ENCODE data around the gene AJM1. TPM values are rescaled to one million over a fixed set of nuclear protein-coding genes. Genes with fewer than 3 reads are reported as not detected.

AJM1 gene
- total RNA-seq, 2 experiments from 2014 or later = 5.3 to 5.6 TPM

- Mint-ChIP-seq H3K27me3 (ENCODE audit: low read depth) (peaks cover 13% of the 10 kb centered on the region), H3K36me3 (ENCODE audit: low read depth) (peaks cover 16% of the 10 kb centered on the region), H3K4me1 (ENCODE audit: low read depth) (peaks cover 28% of the 10 kb centered on the region), H3K9me3 (ENCODE audit: insufficient read depth) (no peaks in the 10 kb centered on the region), H3K4me3 (peak overlapping the region; percentile 36), H3K27ac (peak overlapping the region; percentile 57)
- ATAC-seq = no peak
- ChIA-PET CTCF (interaction anchor here (3.4 to 4.9 kb wide), 2 partner anchors 29 to 190 kb away, joined by 10 to 37 read pairs; no protein-coding TSS in a partner anchor), POLR2A (interaction anchor here (0.6 to 1.2 kb wide), 2 partner anchors 10 to 42 kb away, joined by 3 read pairs; no protein-coding TSS in a partner anchor)
- no peak for DNase-seq
These were observed 2.6 kb downstream of the AJM1 start for GRCh38 chr9:136844761-136845464.

- Mint-ChIP-seq H3K27ac (peak overlapping the region; percentile 57), H3K4me3 (peak overlapping the region; percentile 36), H3K9me3 (ENCODE audit: insufficient read depth) (no peaks in the 10 kb centered on the region), H3K4me1 (ENCODE audit: low read depth) (peaks cover 33% of the 10 kb centered on the region), H3K27me3 (ENCODE audit: low read depth) (peaks cover 13% of the 10 kb centered on the region), H3K36me3 (ENCODE audit: low read depth) (peaks cover 16% of the 10 kb centered on the region)
- ChIA-PET CTCF (interaction anchor here (4.9 kb wide), 1 partner anchor 190 kb away, joined by 37 read pairs; no protein-coding TSS in a partner anchor), POLR2A (interaction anchor here (0.6 kb wide), 1 partner anchor 11 kb away, joined by 3 read pairs; no protein-coding TSS in a partner anchor)
- no peak for ATAC-seq
- no peak for DNase-seq
These were observed 3.4 kb downstream of the AJM1 start for GRCh38 chr9:136845465-136846260.

GRCh38 chr9:136846376-136847087 lies 4.3 kb downstream of the AJM1 start:
- Mint-ChIP-seq H3K4me1 (ENCODE audit: low read depth) (peaks cover 33% of the 10 kb centered on the region), H3K4me3 (peak overlapping the region; percentile 5), H3K27me3 (ENCODE audit: low read depth) (peaks cover 13% of the 10 kb centered on the region), H3K36me3 (ENCODE audit: low read depth) (peaks cover 16% of the 10 kb centered on the region), H3K9me3 (ENCODE audit: insufficient read depth) (no peaks in the 10 kb centered on the region), H3K27ac (peak overlapping the region; percentile 61)
- ATAC-seq = no peak
- ChIA-PET POLR2A (interaction anchor here (1.5 kb wide), 2 partner anchors 35 to 56 kb away, joined by 4 to 6 read pairs; no protein-coding TSS in a partner anchor), CTCF (interaction anchor here (1.1 to 1.5 kb wide), 3 partner anchors 35 to 182 kb away, joined by 4 to 6 read pairs (median 5); no protein-coding TSS in a partner anchor)
- no peak for DNase-seq

GRCh38 chr9:136847088-136847825 lies 5.0 kb downstream of the AJM1 start:
- DNase-seq (no peak), ATAC-seq (no peak)
- peak overlapping the region; percentile 77 for H3K27ac Mint-ChIP-seq
- peaks cover 29% of the 10 kb centered on the region for H3K4me1 Mint-ChIP-seq (ENCODE audit: low read depth)
- ChIA-PET CTCF (interaction anchor here (1.1 to 1.8 kb wide), 6 partner anchors 34 to 188 kb away, joined by 3 to 9 read pairs (median 5); partner anchors contain the start of gene TRAF2), POLR2A (interaction anchor here (1.1 to 1.5 kb wide), 4 partner anchors 34 to 55 kb away, joined by 3 to 6 read pairs (median 4); partner anchors contain the start of gene TRAF2)
- H3K27me3 Mint-ChIP-seq (ENCODE audit: low read depth) = peaks cover 13% of the 10 kb centered on the region
- H3K4me3 Mint-ChIP-seq = peak overlapping the region; percentile 92
- peaks cover 16% of the 10 kb centered on the region for H3K36me3 Mint-ChIP-seq (ENCODE audit: low read depth)
- no peaks in the 10 kb centered on the region for H3K9me3 Mint-ChIP-seq (ENCODE audit: insufficient read depth)

- Mint-ChIP-seq H3K4me3 (peak overlapping the region; percentile 92), H3K9me3 (ENCODE audit: insufficient read depth) (no peaks in the 10 kb centered on the region), H3K27ac (peak overlapping the region; percentile 77), H3K36me3 (ENCODE audit: low read depth) (peaks cover 16% of the 10 kb centered on the region), H3K4me1 (ENCODE audit: low read depth) (peaks cover 27% of the 10 kb centered on the region), H3K27me3 (ENCODE audit: low read depth) (peaks cover 13% of the 10 kb centered on the region)
- peak; percentile 86 for DNase-seq
- ChIA-PET CTCF (interaction anchor here (1.4 to 1.8 kb wide), 4 partner anchors 34 to 187 kb away, joined by 3 to 9 read pairs (median 4); partner anchors contain the start of gene TRAF2), POLR2A (interaction anchor here (1.1 to 1.5 kb wide), 3 partner anchors 39 to 54 kb away, joined by 3 to 6 read pairs (median 3); partner anchors contain the start of gene TRAF2)
- peak; percentile 29 for ATAC-seq
These were observed 5.6 kb downstream of the AJM1 start for GRCh38 chr9:136847826-136848392.

- DNase-seq (peak; percentile 61), ATAC-seq (peak; percentile 6)
- peak overlapping the region; percentile 92 for H3K4me3 Mint-ChIP-seq
- H3K27me3 Mint-ChIP-seq (ENCODE audit: low read depth) = peaks cover 13% of the 10 kb centered on the region
- peaks cover 23% of the 10 kb centered on the region for H3K4me1 Mint-ChIP-seq (ENCODE audit: low read depth)
- H3K36me3 Mint-ChIP-seq (ENCODE audit: low read depth) = peaks cover 16% of the 10 kb centered on the region
- H3K27ac Mint-ChIP-seq = peak overlapping the region; percentile 91
- ChIA-PET POLR2A (interaction anchor here (1.1 to 1.4 kb wide), 2 partner anchors 38 to 43 kb away, joined by 3 read pairs; partner anchors contain the start of gene TRAF2), CTCF (interaction anchor here (1.4 to 1.8 kb wide), 3 partner anchors 38 to 186 kb away, joined by 3 to 9 read pairs (median 5); partner anchors contain the start of gene TRAF2)
- H3K9me3 Mint-ChIP-seq (ENCODE audit: insufficient read depth) = no peaks in the 10 kb centered on the region
These were observed 6.2 kb downstream of the AJM1 start for GRCh38 chr9:136848393-136849037.

- H3K4me1 Mint-ChIP-seq (ENCODE audit: low read depth) = peaks cover 21% of the 10 kb centered on the region
- POLR2A ChIA-PET = no interaction called here
- peak within 1 kb of the TSS; percentile 91 for H3K27ac Mint-ChIP-seq
- H3K27me3 Mint-ChIP-seq (ENCODE audit: low read depth) = peaks cover 13% of the 10 kb centered on the region
- DNase-seq (peak; percentile 98), ATAC-seq (peak; percentile 93)
- H3K9me3 Mint-ChIP-seq (ENCODE audit: insufficient read depth) = no peaks in the 10 kb centered on the region
- CTCF ChIA-PET = interaction anchor here (1.5 kb wide), 1 partner anchor 37 kb away, joined by 5 read pairs; the partner anchor contains the start of gene TRAF2
- peak within 1 kb of the TSS; percentile 92 for H3K4me3 Mint-ChIP-seq
- peaks cover 16% of the 10 kb centered on the region for H3K36me3 Mint-ChIP-seq (ENCODE audit: low read depth)
These were observed 7.0 kb downstream of the AJM1 start, which contains the start of gene PHPT1 for GRCh38 chr9:136849038-136849959. Gene PHPT1 (plus strand): TSS chr9:136849409. CDS start chr9:136849431, 22 bp downstream.

- ATAC-seq (no peak), DNase-seq (no peak)
- Mint-ChIP-seq H3K9me3 (ENCODE audit: insufficient read depth) (no peaks in the 10 kb centered on the region), H3K27ac (peak overlapping the region; percentile 86), H3K36me3 (ENCODE audit: low read depth) (peaks cover 14% of the 10 kb centered on the region), H3K27me3 (ENCODE audit: low read depth) (peaks cover 13% of the 10 kb centered on the region), H3K4me3 (peak overlapping the region; percentile 92), H3K4me1 (ENCODE audit: low read depth) (peaks cover 21% of the 10 kb centered on the region)
- ChIA-PET POLR2A (no interaction called here), CTCF (no interaction called here)
These were observed 7.9 kb downstream of the AJM1 start for GRCh38 chr9:136849960-136850865.
